ENCODE measurements around the gene PRKACG.

PRKACG gene

GRCh38 chr9:69036309-69036708 lies 22.4 kb upstream of the PRKACG start:
- TF ChIP-seq ZFX (IDR thresholded peaks at IDR 0.05; ENCODE audit: borderline replicate concordance) (no peak), CTCF (IDR thresholded peaks at IDR 0.05) (no peak)
- H3K27ac ChIP-seq, result peak overlapping the region; percentile 56; the same call in 1 of the 2 replicates

- peak within 1 kb of the TSS; percentile 56; the same call in 1 of the 2 replicates for H3K27ac ChIP-seq
- TF ChIP-seq CTCF (IDR thresholded peaks at IDR 0.05) (peak; percentile 99), ZFX (IDR thresholded peaks at IDR 0.05; ENCODE audit: borderline replicate concordance) (no peak)
Measured at GRCh38 chr9:69035438-69036308, 21.8 kb upstream of the PRKACG start, which contains the start of gene FXN. Gene FXN, plus strand, starts transcription at chr9:69035752. Its CDS starts 31 bp downstream, at chr9:69035783.

- no peak overlapping the region for H3K27ac ChIP-seq
- TF ChIP-seq CTCF (IDR thresholded peaks at IDR 0.05) (no peak), ZFX (IDR thresholded peaks at IDR 0.05; ENCODE audit: borderline replicate concordance) (no peak)
Measured at GRCh38 chr9:69034071-69034470, 20.2 kb upstream of the PRKACG start.

- H3K27ac ChIP-seq, result no peak overlapping the region
- no peak for TF ChIP-seq CTCF (IDR thresholded peaks at IDR 0.05)
Measured at GRCh38 chr9:69030851-69031645, 17.1 kb upstream of the PRKACG start.

- no peak overlapping the region for H3K27ac ChIP-seq
- TF ChIP-seq CTCF (IDR thresholded peaks at IDR 0.05) (no peak), ZFX (IDR thresholded peaks at IDR 0.05; ENCODE audit: borderline replicate concordance) (no peak)
Measured at GRCh38 chr9:69029535-69029934, 15.6 kb upstream of the PRKACG start.

- TF ChIP-seq CTCF (IDR thresholded peaks at IDR 0.05) (no peak), ZFX (IDR thresholded peaks at IDR 0.05; ENCODE audit: borderline replicate concordance) (no peak)
Measured at GRCh38 chr9:69028754-69029153, 14.8 kb upstream of the PRKACG start.

More at GRCh38 chr9:69028754-69029153, 14.8 kb upstream of the PRKACG start:
- no peak overlapping the region for H3K27ac ChIP-seq
